ENCODE measurements around the gene CPAMD8.

- TF ChIP-seq, protein P1, sequence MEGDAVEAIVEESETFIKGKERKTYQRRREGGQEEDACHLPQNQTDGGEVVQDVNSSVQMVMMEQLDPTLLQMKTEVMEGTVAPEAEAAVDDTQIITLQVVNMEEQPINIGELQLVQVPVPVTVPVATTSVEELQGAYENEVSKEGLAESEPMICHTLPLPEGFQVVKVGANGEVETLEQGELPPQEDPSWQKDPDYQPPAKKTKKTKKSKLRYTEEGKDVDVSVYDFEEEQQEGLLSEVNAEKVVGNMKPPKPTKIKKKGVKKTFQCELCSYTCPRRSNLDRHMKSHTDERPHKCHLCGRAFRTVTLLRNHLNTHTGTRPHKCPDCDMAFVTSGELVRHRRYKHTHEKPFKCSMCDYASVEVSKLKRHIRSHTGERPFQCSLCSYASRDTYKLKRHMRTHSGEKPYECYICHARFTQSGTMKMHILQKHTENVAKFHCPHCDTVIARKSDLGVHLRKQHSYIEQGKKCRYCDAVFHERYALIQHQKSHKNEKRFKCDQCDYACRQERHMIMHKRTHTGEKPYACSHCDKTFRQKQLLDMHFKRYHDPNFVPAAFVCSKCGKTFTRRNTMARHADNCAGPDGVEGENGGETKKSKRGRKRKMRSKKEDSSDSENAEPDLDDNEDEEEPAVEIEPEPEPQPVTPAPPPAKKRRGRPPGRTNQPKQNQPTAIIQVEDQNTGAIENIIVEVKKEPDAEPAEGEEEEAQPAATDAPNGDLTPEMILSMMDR (IDR thresholded peaks at IDR 0.05) = no peak
- no peak for TF ChIP-seq POLR2A (IDR thresholded peaks at IDR 0.05)
These were observed 24.9 kb downstream of the CPAMD8 start for GRCh38 chr19:17001603-17002183.
